ENCODE measurements around the gene CC2D2B.
"Not testable (repeated sequence)": the region's sequence is repeated elsewhere in the genome, so short reads cannot be mapped to it uniquely, and the experiment has no call there.

Gene CC2D2B

DNA sequence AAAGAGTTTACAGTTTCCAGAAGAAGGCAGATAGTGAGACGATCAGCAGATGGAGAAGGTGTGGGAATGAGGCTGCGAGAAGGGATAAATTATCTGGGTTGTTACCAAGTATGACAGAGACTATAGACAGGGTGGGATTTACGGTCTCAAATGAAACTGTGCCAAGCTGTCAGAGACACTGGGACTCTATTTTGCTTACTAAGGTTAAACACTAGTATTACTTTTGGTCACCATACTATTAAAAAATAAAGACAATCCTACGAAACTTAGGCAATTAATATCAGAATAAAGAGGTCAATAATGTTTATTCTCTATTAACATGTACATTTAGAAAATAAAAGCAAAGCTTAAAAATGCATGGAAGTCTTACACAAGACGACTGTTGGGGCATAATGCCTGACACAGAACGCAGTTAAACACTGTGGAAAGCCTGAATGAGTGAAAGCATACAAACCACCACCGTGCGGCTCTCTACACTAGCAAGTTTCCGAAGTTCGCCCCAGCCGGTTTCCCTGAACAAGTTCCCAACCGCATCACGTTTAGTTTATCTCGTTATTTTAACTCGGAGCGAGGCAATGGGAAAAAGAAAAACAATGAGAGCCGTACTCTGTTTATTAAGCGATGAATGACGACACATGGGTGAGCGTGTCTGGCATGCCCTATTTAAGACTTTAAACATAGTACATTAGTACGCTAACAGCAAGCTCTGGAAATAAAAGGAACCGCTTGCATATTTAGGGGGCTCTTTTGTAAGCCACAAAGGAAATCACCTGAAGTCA, 909 bp upstream of the CC2D2B start:
- peak; percentile 18 for DNase-seq

DNA sequence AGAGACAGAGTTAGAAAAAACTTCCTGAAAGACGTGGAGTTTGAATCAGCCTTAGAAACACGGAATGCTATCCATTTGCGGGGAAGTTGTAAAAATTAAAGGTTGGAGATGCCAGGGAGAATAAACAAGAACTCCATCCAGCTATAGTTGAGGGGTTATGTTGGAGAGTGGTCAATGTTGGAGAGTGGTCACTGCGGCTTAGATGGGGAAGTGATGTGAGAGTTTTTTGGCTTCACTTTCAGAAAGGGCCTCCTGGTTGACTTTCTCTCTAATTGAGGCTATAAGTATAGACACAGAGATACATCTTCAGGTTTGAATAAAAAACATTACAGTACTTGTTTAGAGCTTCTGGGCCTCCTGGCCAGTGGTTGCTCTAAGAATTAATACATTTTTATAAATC, 675 bp downstream of the CC2D2B start:
- no peak for DNase-seq

GRCh38 chr10:95909561-95909960, 1.8 kb downstream of the CC2D2B start:
- peak; percentile 41 for DNase-seq

DNA sequence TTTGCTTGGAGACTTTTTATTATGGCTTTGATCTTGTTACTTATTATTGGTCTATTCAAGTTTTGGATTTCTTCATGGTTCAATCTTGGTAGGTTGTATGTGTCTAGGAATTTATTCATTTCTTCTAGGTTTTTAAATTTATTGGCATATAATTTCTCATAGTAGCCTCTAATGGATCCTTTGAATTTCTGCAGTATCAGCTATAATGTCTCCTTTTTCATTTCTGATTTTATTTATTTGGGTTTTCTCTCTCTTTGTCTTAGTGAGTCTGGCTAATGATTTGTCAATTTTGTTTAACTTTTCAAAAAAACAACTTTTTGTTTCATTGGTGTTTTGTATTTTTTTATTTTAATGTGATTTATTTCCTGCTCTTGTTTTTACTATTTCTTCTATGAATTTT, 8.3 kb downstream of the CC2D2B start:
- DNase-seq = not testable (repeated sequence)

- DNase-seq = no peak
These were observed 13.1 kb downstream of the CC2D2B start for GRCh38 chr10:95920798-95921426.

DNA sequence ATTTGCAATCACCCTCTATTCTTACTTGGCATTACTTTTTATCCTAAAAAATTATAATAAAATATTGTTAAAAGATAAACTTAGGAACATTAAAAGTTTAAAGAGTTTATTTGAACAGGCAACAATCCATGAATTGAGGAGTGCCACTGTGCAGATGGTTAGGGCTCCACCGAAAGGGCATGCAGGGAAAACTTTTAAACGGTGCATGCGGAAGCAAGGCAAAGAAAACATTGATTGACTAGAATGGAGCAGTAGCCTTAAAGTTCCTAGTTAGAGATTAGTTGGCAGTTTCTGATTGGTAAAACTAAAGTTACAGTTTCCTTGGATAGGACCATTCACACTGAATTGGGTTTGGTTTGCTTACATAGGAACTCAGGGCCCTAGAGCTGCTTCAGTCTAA, 17.3 kb downstream of the CC2D2B start:
- DNase-seq = no peak

- DNase-seq = no peak
These were observed 27.7 kb downstream of the CC2D2B start for GRCh38 chr10:95935429-95935828.

GRCh38 chr10:95941115-95941514, 33.3 kb downstream of the CC2D2B start:
- no peak for DNase-seq

GRCh38 chr10:95963202-95963990, 55.6 kb downstream of the CC2D2B start:
- no peak for DNase-seq

DNA sequence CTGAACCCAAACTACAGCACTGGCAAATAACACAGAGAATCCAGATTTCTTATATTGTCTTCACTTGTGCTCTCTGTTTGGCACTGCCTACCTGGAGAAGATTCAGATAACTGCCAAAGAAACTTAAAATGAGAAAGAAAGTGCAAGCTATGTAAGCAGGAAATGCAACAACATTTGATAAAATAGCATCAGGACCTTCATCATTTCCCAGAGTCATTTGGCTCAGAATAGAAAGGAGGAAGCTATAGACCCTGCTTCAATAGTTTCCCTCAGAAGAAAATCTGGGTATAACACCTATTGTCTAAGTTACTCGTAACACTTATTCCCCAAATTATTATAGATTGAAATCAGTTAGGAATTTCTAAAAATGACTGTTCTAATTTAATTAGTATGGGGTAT, 56.2 kb downstream of the CC2D2B start:
- DNase-seq = no peak

DNA sequence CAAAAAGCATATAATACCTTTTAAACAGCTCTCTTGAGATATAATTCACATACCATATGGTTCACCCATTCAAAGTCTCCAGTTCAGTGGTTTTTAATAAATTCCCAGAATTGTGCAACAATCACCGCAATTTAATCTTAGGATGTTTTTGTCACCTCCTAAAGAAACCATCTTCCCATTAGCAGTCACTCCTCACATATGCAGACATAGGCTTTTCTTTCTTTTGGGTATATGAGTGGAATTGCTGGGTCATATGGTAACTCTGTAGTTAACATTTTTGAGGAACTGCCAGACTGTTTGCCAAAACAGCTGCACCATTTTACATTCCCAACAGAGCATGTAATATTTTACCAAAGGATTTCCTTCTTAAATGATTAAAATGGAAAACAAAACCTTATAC, 57.0 kb downstream of the CC2D2B start:
- no peak for DNase-seq

DNA sequence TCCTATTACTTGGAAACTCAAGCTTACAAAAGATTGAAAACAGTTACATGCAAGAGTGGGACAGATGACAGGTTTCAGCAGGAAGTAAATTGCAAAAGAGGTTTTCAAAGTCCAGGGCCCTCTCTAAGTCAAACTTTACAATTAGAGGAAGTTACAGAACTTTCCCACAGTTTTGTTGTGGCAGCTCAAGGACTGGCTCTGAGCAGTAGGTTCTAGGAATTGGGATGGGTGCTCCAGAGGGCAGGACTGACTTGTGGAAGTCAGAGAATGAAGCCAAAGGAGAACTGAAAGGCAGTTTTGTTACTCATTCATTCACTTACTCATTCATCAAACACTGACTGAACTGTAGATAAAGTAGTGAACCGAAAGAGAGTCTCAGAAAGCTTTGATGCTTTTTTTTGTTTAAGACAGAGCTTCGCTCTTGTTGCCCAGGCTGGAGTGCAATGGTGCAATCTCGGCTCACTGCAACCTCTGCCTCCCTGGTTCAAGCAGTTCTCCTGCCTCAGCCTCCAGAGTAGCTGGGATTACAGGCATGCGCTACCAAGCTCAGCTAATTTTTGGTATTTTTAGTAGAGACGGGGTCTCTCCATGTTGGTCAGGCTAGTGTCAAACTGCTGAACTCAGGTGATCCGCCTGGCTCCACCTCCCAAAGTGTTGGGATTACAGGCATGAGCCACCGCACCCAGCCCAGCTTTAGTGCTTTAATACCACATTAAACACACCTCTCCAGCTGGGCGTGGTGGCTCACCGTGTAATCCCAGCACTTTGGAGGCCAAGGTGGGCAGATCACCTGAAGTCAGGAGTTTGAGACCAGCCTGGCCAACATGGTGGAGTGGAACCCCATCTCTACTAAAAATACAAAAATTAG, 68.8 kb downstream of the CC2D2B start:
- DNase-seq = no peak

DNA sequence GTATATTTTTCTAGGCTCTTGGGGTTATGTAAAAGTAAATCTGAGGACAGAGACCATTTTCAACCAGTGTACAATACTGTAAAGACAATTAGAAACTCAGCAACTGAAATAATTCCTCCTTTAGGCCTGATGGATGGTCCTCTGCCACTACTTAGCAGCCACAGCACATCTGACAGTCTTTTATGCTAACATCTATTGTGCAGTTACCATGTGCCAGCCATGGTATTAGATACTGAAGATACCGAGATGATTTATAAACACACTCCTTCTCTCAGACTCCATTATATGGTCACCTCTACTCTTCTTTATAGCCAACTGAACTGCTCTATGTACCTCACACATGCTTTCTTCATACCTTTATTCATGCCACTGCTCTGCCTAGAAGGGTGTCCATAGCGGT, 74.4 kb downstream of the CC2D2B start:
- DNase-seq = no peak

GRCh38 chr10:95987685-95988426, 80.1 kb downstream of the CC2D2B start:
- DNase-seq = no peak

DNA sequence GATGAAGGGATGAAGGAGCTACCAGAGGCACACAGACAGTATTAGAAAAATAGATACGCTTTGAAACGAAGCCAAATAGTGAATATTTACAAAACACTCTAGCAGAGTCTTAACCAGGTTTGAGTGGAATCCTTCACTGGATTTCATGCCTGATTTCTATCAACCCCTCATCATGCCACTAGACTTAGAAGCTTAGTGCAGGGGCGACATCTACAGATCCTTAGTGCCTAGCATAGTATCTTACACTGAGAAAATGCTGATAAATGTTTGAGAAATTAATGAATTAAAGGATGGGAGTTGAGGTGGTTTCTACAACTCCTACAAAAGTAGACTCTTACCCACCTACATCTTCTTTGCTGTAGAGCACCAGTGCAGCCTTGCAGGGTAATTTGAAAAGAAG, 80.9 kb downstream of the CC2D2B start:
- peak; percentile 26 for DNase-seq

DNA sequence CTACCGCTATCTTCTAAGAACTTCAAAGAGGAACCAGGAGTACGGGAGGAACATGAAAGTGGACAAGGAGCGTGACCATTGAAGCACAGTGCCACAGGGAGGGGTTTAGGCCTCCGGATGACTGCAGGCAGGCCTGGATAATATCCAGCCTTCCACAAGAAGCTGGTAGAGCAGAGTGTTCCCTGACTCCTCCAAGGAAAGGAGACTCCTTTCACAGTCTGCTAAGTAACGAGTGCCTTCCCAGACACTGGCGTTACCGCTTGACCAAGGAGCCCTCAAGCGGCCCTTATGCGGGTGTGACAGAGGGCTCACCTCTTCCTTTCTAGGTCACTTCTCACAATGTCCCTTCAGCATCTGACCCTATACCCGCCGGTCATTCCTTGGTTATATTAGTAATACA, 86.6 kb downstream of the CC2D2B start:
- not testable (repeated sequence) for DNase-seq

GRCh38 chr10:95998255-95998784, 90.5 kb downstream of the CC2D2B start:
- no peak for DNase-seq

- DNase-seq = no peak
These were observed 106.2 kb downstream of the CC2D2B start for GRCh38 chr10:96013956-96014355.

GRCh38 chr10:96014473-96015102, 106.8 kb downstream of the CC2D2B start:
- no peak for DNase-seq

- DNase-seq = peak; percentile 18
These were observed 109.5 kb downstream of the CC2D2B start for GRCh38 chr10:96017191-96017687.

- DNase-seq = no peak
These were observed 113.6 kb downstream of the CC2D2B start for GRCh38 chr10:96021332-96021731.
